Stimulated activated CD8-positive, alpha-beta memory T cell treated with anti-CD3 and anti-CD28 coated beads, Interleukin-4, amount 100 ng/mL, for 4 hours (primary cell): ENCODE data around the gene YBX1.
A peak's percentile ranks its signal among the peaks of the same experiment; 100 is the strongest.
"Not testable (repeated sequence)": the region's sequence is repeated elsewhere in the genome, so short reads cannot be mapped to it uniquely, and the experiment has no call there.

Experiments used
- DNase-seq, 2 donors: peaks; one replicate each; pipeline ENCODE4 v3.0.0-alpha.2; 2020; ENCODE audit warnings: low read depth in 2 of 2, low spot score in 1 of 2

The YBX1 gene

DNA sequence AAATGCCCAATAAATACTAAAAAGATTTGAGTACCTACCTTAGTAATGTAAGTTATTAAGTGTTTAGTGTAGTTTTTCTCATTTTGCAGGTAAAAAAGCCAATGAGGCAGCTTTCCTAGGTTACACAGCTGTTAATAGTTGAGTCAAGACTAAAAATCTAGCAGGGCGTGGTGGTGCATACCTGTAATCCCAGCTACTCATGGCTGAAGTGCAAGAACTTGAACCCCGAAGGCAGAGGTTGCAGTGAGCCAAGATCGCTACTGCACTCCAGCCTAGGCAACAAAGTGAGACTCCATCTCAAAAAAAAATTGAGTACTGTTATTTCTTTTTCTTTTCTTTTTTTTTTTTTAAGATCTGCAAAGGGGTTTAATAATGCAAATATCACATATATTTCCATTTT is 7.7 kb downstream of the YBX1 start:
- DNase-seq: no peak

DNA sequence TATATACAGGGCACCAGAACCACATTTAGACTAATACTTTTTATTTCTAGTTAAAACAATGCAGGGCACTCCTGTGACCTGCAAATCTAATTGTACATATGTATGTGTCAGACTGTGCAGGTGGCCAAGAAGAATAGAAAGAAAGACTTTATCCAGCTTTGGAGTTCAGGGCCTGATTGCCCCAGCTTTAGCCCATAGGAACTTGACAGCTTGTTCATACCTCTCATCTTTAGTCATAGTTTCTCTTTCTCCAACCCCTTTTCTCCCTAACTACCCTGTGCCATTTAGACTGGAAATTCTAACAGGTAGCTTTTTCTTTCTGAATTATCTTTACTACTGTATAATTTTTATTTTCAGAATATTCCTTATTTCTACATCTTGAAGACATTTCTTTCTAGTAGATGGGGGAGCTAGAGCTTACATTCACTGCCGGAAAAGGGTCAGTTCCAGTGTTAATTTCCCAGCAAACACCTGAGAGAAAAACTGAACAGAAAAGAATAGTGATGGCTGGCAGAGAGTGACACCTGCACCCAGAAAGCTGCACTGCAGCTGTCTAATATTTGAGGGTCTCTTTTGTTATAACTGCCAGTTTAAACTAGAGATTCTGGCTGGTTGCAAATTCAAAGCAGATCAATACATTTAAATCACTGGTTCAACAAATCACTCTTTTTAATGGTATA is 8.4 kb downstream of the YBX1 start:
- DNase-seq: no peak

GRCh38 chr1:42691157-42691498 is 8.9 kb downstream of the YBX1 start:
- DNase-seq: no peak

- no peak for DNase-seq
Observed at GRCh38 chr1:42692461-42692860, 10.2 kb downstream of the YBX1 start.

DNA sequence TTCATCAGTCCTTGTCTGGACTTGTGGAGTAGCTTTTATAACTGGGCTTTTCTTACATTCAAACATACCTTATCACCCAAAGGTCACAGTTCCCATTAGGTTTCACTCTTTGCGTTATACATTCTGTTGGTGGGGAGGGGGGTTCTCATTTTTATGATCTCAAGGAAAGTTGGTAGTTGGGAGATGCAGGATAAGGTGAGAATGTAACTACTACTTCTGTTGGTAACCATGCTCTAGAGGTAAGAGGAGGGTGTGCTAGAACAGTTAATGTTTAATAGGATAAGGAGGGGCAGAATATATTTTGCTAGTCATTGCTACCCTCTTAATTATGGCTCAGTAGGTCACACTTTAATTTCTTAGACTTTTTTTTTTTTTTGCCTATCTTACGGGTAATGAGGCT is 10.7 kb downstream of the YBX1 start:
- DNase-seq: no peak

GRCh38 chr1:42698081-42698813 is 16.0 kb downstream of the YBX1 start:
- DNase-seq: no peak

DNA sequence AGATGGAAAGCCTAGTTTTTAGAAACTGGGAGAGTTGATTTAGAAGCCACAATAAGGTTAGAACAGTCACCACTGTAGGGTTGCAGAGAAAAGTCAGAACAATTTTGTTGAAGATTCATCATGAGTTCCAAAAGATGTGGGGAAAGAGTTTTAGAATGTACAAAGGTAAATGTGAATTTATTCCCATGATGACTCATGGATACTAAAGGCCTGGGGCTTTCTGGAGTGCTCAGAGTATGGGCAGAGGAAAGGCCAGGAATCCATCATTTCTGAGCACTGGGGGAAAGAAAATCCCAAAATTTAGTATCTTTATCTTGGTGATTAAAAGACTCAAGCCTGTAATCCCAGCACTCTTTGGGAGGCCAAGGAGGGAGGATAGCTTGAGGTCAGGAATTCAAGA is 17.8 kb downstream of the YBX1 start:
- no peak for DNase-seq

GRCh38 chr1:42703888-42704464 is 21.8 kb downstream of the YBX1 start:
- DNase-seq: no peak

DNA sequence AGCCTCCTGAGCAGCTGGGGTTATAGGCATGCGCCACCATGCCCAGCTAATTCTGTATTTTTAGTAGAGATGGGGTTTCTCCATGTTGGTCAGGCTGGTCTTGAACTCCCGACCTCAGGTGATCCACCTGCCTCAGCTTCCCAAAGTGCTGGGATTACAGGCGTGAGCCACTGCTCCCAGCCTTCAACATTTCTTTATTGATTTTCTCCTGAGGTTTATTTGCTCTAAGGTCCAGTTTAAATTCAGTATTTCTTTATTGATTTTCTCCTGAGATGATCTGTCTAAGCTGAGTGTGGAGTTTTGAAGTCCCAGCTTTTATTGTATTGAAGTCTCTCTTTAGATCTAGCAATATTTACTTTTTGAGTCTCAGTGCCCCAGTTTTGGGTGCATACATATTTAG is 30.6 kb downstream of the YBX1 start:
- not testable (repeated sequence) for DNase-seq

GRCh38 chr1:42713293-42713692 is 31.1 kb downstream of the YBX1 start:
- DNase-seq: no peak

DNA sequence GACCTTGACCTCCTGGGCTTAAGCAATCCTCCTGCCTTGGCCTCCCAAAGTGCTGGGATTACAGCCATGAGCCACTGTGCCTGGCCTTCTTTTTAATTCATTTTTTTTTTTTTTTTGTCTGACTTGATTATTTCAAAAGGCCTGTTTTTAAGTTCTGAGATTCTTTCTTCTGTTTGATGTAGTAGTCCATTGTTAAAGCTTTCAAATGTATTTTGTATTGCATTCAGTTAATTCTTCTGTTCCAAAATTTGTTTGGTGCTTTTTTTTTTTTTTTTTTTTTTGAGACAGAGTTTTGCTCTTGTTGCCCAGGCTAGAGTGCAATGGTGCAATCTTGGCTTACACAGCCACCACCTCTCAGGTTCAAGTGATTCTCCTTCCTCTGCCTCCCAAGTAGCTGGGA is 32.2 kb downstream of the YBX1 start:
- not testable (repeated sequence) for DNase-seq

GRCh38 chr1:42720868-42721267 is 38.6 kb downstream of the YBX1 start:
- DNase-seq: no peak

GRCh38 chr1:42721926-42722325 is 39.7 kb downstream of the YBX1 start:
- DNase-seq: no peak

GRCh38 chr1:42722403-42722802 is 40.2 kb downstream of the YBX1 start:
- DNase-seq: not testable (repeated sequence)

DNA sequence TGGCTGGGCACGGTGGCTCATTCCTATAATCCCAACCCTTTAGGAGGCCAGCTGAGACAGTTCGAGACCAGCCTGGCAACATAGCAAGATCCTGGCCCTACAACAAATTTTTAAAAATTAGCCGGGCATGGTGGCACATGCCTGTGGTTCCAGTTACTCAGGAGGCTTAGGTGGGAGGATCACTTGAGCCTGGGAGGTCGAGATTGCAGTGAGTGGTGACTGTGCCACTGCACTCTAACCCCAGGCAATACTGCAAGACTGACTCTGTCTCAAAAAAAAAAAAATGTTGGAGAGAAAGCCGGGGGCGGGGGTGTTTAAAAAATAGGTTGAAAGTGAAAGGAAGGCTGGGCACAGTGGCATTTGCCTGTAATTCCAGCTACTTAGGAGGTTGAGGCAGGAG is 41.3 kb downstream of the YBX1 start:
- DNase-seq: no peak

- DNase-seq: not testable (repeated sequence)
Observed at GRCh38 chr1:42725820-42726219, 43.6 kb downstream of the YBX1 start.

DNA sequence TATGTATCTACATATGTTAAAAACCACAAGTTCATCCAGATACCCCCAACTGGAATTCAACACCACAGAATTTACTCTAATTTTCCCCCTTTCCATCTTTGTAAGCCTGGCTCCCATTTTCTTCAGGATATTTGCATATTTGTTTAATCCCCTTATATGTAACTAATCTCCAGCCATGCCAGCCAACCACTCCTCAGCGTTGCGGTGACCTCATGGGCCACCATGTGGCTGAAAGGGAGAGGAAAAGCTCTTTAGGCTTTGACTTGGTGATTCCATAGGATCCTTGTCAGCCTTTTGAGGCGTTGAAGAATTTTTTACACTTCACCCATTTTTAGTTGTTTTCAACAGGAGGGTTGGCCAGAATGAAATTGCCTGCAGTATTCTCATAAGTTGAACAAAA is 47.8 kb downstream of the YBX1 start:
- DNase-seq: no peak

- peak in 1 of 2 donors; percentile 14 for DNase-seq
Observed at GRCh38 chr1:42730988-42731387, 48.8 kb downstream of the YBX1 start.

DNA sequence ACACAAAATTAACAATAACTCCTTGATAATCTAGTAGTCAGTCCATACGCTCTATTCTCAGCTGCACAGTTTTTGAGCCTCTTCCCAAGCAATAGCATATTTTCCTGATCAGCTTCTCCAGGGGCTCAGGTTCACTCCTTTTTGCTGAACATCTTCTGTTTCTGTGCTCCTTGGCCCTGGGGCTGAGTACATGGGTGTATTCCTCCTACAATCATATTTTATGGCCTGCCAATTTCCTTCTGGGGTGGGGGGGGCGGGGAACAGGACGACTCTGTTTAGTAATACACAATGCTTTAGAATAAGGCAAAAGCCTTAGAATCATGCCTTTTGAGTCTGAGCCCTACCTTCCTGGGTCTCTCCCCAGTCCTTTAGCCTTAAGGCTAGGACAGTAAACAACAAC is 49.4 kb downstream of the YBX1 start:
- no peak for DNase-seq

DNA sequence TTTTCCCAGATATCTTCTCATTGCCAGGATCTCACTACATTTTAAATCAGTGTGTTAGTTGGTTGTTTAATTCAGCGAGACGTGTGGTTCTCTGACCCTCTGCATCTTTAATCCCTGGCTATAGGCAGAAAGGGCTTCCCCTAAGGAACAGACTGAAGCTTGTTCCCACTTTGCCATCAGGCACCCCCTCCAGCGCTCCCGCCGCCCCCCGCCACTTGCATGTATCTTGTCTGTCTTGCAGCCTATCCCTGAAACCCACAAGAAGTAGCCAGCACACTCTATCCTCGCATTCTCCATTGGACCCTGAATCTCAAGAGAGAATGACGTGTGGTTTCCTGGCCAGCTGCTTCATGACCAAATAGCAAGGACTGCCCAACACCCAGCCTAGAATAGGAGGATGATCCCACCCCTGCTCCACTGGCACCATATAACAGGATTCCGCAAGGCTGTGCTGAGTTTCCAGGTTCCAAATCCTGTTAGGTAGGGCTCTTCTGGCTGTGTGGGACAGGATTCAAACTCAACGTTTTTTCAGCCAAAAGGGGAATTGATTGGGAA is 50.0 kb downstream of the YBX1 start:
- no peak for DNase-seq

DNA sequence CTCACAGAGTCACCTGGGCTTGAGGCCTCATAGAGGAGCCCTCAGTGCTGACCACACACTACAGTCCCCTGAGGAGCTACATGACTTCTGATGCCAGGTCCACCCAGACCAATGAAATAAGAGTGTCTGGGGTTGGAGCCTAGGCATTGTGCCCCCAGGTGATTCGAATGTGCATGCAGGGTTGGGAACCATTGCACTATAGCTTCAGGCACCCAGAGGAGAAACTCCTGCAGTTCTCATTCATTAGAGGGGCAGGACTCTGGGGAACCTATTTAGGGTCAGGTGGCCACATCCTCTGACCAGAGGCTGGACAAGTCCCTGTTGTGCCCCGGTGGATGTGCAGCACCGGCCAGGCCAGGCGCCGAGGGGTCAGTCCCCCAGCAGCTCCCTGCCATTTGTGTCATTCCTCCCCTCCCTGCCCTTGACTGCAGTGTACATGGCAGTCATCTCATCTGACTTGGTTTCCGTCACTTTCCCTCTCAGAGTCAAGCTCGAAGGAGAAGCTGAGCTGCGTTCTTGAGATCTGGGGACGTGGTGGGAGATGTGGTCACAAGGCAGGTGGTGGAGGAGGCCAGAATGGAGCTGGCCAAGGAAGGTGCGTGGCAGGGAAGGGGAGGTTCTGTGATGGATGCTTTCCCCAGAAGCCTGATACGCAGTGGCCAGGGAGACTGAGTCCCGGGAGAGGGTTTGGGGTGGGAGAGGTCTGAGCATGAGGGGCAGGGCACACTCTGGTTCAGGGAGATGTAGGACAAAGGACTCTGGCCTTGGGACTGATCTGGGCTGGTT is 51.4 kb downstream of the YBX1 start:
- no peak for DNase-seq
